Gastroesophageal sphincter (tissue), 2 donors: ENCODE results near the gene RPP30.

Experiments used
- EP300 ChIP-seq: sonication (generic); formaldehyde crosslinking; IDR thresholded peaks from one replicate; pipeline ENCODE4 v1.6.1; 2017; ENCODE audit warnings: antibody characterized with exemption, mild to moderate bottlenecking
- POLR2A ChIP-seq, 2 donors: fragments of 450-650 bp; IDR thresholded peaks; one replicate each; pipeline ENCODE4 v1.6.1; 2017; ENCODE audit warnings: antibody characterized with exemption in 2 of 2, mild to moderate bottlenecking in 2 of 2, moderate library complexity in 1 of 2

GRCh38 chr10:90905925-90906324, 34.2 kb downstream of the RPP30 start:
- TF ChIP-seq POLR2A (IDR thresholded peaks at IDR 0.05) = no peak
- no peak for TF ChIP-seq EP300
